ENCODE results near the gene RNH1.

GRCh38 chr11:476416-476815 lies 30.6 kb downstream of the RNH1 start:
- TF ChIP-seq EP300 (IDR thresholded peaks at IDR 0.05; ENCODE audit: borderline replicate concordance in 1 of 2, low read depth in 2 of 2, low read length in 2 of 2) = no peak
- TF ChIP-seq CTCF (IDR thresholded peaks at IDR 0.05; ENCODE audit: control extremely low read depth in 1 of 3, insufficient read depth in 1 of 3, low read depth in 1 of 3, low read length in 3 of 3) = no peak
- no peak for TF ChIP-seq POLR2A (IDR thresholded peaks at IDR 0.05; ENCODE audit: control extremely low read depth in 1 of 2, low read depth in 2 of 2, low read length in 2 of 2)
- no peak for TF ChIP-seq EZH2 (IDR thresholded peaks at IDR 0.05; ENCODE audit: low read depth, low read length, severe bottlenecking)
- TF ChIP-seq GTF2F1 (IDR thresholded peaks at IDR 0.05; ENCODE audit: borderline replicate concordance, low read depth, low read length) = no peak
- no peak for TF ChIP-seq ZNF274 (IDR thresholded peaks at IDR 0.05; ENCODE audit: borderline replicate concordance, extremely low read depth, low read length)
- no peak for TF ChIP-seq TCF12 (IDR thresholded peaks at IDR 0.05; ENCODE audit: low read depth, low read length)

Measured in H1 (cell line).